ENCODE measurements around the gene SNX8. TPM values are rescaled to one million over a fixed set of nuclear protein-coding genes. Genes with fewer than 3 reads are reported as not detected.

The SNX8 gene
- total and polyA plus RNA-seq, 2 of the 8 experiments (the other 6 are each of a cell fraction or from before 2014, with no cell fraction given), result 46.2 to 70.8 TPM

GRCh38 chr7:2280424-2280823, 33.8 kb downstream of the SNX8 start:
- Histone ChIP-seq H3K56ac (replicated peaks; ENCODE audit: insufficient read length, low read depth, low read length) (no peak overlapping the region), H2AK5ac (ENCODE audit: low read depth, low read length) (no peak overlapping the region), H3K36me3 (ENCODE audit: control insufficient read depth in 2 of 4, insufficient read depth in 4 of 4, low read length in 3 of 4) (0 out of 8 replicates have a peak, but pooled peaks cover 0 to 2% (median 0%) of the 10 kb centered on the region in 4 experiments), H3K23me2 (ENCODE audit: low read depth, low read length) (no peaks in the 10 kb centered on the region), H2BK20ac (ENCODE audit: low read length) (no peak overlapping the region), H3K14ac (ENCODE audit: insufficient read length) (no peak overlapping the region), H3K4me2 (ENCODE audit: insufficient read depth in 1 of 2, low read depth in 2 of 2, low read length in 2 of 2) (no peak overlapping the region), H3K4ac (replicated peaks; ENCODE audit: insufficient read length, low read depth, low read length) (no peak overlapping the region), H4K20me1 (replicated peaks in 1 of 2; ENCODE audit: control insufficient read depth in 1 of 2, insufficient read depth in 2 of 2, low read length in 2 of 2) (peaks cover 0 to 7% of the 10 kb centered on the region in 2 experiments), H2AFZ (ENCODE audit: low read length) (no peak overlapping the region), H3K18ac (ENCODE audit: extremely low read depth, low read length) (no peak overlapping the region), H2BK12ac (ENCODE audit: low read depth, low read length) (no peak overlapping the region), H3K4me1 (replicated peaks in 1 of 4; ENCODE audit: control insufficient read depth in 3 of 4, insufficient read depth in 4 of 4, low read length in 3 of 4) (peaks cover 0 to 10% (median 2%) of the 10 kb centered on the region in 4 experiments; a peak in 4 of 7 replicates), H3K27ac (ENCODE audit: low read depth, low read length) (no peak overlapping the region), H4K5ac (ENCODE audit: insufficient read length, low read depth, low read length) (no peak overlapping the region), H3K79me2 (ENCODE audit: control insufficient read depth in 1 of 2, insufficient read depth in 2 of 2, low read length in 2 of 2) (peaks cover 0 to 15% of the 10 kb centered on the region in 2 experiments; a peak in 1 of 4 replicates), H3K79me1 (ENCODE audit: low read depth, low read length) (no peaks in the 10 kb centered on the region; the same call in 1 of the 2 replicates), H2BK120ac (replicated peaks; ENCODE audit: low read depth, low read length) (no peak overlapping the region), H3K23ac (ENCODE audit: insufficient read length) (no peak overlapping the region), H3K4me3 (ENCODE audit: extremely low read depth in 1 of 4, insufficient read depth in 2 of 4, low read depth in 3 of 4, low read length in 4 of 4) (no peak overlapping the region), H3K27me3 (replicated peaks in 1 of 4; ENCODE audit: control insufficient read depth in 3 of 4, extremely low read depth in 1 of 4, insufficient read depth in 3 of 4, low read length in 3 of 4) (no peaks in the 10 kb centered on the region), H2BK15ac (ENCODE audit: low read length) (no peak overlapping the region), H4K8ac (ENCODE audit: extremely low read depth, insufficient read depth, low read length) (no peak overlapping the region), H2BK5ac (ENCODE audit: low read depth, low read length) (no peak overlapping the region), H3K9me3 (ENCODE audit: insufficient read depth in 2 of 2, low read depth in 1 of 2, low read length in 1 of 2) (no peaks in the 10 kb centered on the region), H3K9ac (replicated peaks in 1 of 4; ENCODE audit: extremely low read depth in 1 of 4, low read depth in 3 of 4, low read length in 3 of 4) (no peak overlapping the region), H4K91ac (replicated peaks; ENCODE audit: insufficient read length, low read length) (no peak overlapping the region)
- ChIA-PET CTCF (ENCODE audit: partially characterized antibody) (interaction anchor here (0.6 kb wide), 1 partner anchor 515 kb away, joined by 4 read pairs; no protein-coding TSS in a partner anchor), POLR2A (ENCODE audit: partially characterized antibody) (interaction anchor here (0.6 to 1.8 kb wide), 5 partner anchors 21 to 785 kb away, joined by 3 to 8 read pairs (median 3); no protein-coding TSS in a partner anchor)
- DNase-seq (ENCODE audit: low read depth in 1 of 2, low spot score in 2 of 2) (no peak), FAIRE-seq (no peak)
- WGBS, 2 experiments (ENCODE audit: extremely low coverage in 1 of 2, insufficient coverage in 1 of 2, insufficient read length in 1 of 2, insufficient replicate concordance in 2 of 2, low coverage in 1 of 2, low lambda C conversion rate in 2 of 2, missing lambda C conversion rate in 1 of 2), result 96% methylated on average over 2 of the region's 2 CpGs; no CpG with 5 or more reads in 1 of the 2 experiments
- TF ChIP-seq RBBP5 (IDR thresholded peaks at IDR 0.05; ENCODE audit: borderline replicate concordance, low read depth, low read length) (no peak), SIX5 (IDR thresholded peaks at IDR 0.05; ENCODE audit: low read depth, low read length) (no peak), GABPA (IDR thresholded peaks at IDR 0.05; ENCODE audit: borderline replicate concordance, insufficient read depth, low read length) (no peak), SIRT6 (IDR thresholded peaks at IDR 0.05; ENCODE audit: low read length) (no peak), CTCF (IDR thresholded peaks at IDR 0.05; ENCODE audit: control extremely low read depth in 1 of 3, insufficient read depth in 1 of 3, low read depth in 1 of 3, low read length in 3 of 3) (no peak), MAX (IDR thresholded peaks at IDR 0.05) (no peak), SP4 (IDR thresholded peaks at IDR 0.05; ENCODE audit: low read length) (no peak), TAF1 (IDR thresholded peaks at IDR 0.05; ENCODE audit: low read depth, low read length) (no peak), RFX5 (IDR thresholded peaks at IDR 0.05; ENCODE audit: borderline replicate concordance, low read depth, low read length) (no peak), SP2 (IDR thresholded peaks at IDR 0.05; ENCODE audit: low read length) (no peak), RNF2 (IDR thresholded peaks at IDR 0.05; ENCODE audit: borderline replicate concordance, low read depth, low read length, missing control alignments, poor library complexity, severe bottlenecking) (no peak)
